Esophagus squamous epithelium (tissue), 5 donors: ENCODE data around the gene ASTN2. TPM values are rescaled to one million over a fixed set of nuclear protein-coding genes. Genes with fewer than 3 reads are reported as not detected.

Source experiments
- DNase-seq: peaks from one replicate; lab custom pipeline; 2025; lab: John Stamatoyannopoulos, UW
- H3K27ac ChIP-seq, 4 donors: fragments of 200-600 bp; sonication (generic); one replicate each; pipeline ENCODE4 v1.5.1; 2016 to 2019; ENCODE audit warnings: mild to moderate bottlenecking in 1 of 4
- H3K27me3 ChIP-seq, 4 donors: fragments of 200-600 bp; sonication (generic); 1 replicate in 3 of 4; 2 replicates in 1 of 4; pipeline versions ENCODE4 v1.5.1 to v1.6.0; 2017 to 2021; ENCODE audit warnings: antibody characterized with exemption in 1 of 4
- H3K36me3 ChIP-seq, 3 donors: fragments of 200-600 bp; sonication (generic); one replicate each; pipeline ENCODE4 v1.5.1; 2016 to 2019
- H3K4me1 ChIP-seq, 3 donors: fragments of 200-600 bp; sonication (generic); one replicate each; pipeline ENCODE4 v1.5.1; 2017 to 2019
- H3K4me3 ChIP-seq, 4 donors: fragments of 200-600 bp; sonication (generic); 1 replicate in 3 of 4; 2 replicates in 1 of 4; pipeline ENCODE4 v1.5.1; 2016 to 2019; ENCODE audit warnings: mild to moderate bottlenecking in 2 of 4, moderate library complexity in 1 of 4
- H3K9me3 ChIP-seq, 3 donors: fragments of 200-600 bp; sonication (generic); one replicate each; pipeline ENCODE4 v1.5.1; 2016 to 2019
- CTCF ChIP-seq, 6 experiments: fragments of 450-650 bp in 4 of 6; fragments of 200-600 bp in 2 of 6; sonication (generic) in 2 of 6; IDR thresholded peaks; one replicate each; pipeline ENCODE4 v1.5.1; 2016 to 2019; ENCODE audit warnings: antibody characterized with exemption in 6 of 6, mild to moderate bottlenecking in 4 of 6, moderate library complexity in 4 of 6
- POLR2A ChIP-seq, 4 donors: fragments of 450-650 bp; IDR thresholded peaks; one replicate each; pipeline ENCODE4 v1.6.1; 2017; ENCODE audit warnings: antibody characterized with exemption in 4 of 4, mild to moderate bottlenecking in 4 of 4, moderate library complexity in 3 of 4
- WGBS, 2 donors: methylation state at CpG; one replicate each; pipeline ENCODE4 v1.1.5; 2018; 5-methylcytosine and 5-hydroxymethylcytosine counted together
- intact Hi-C: fragments of 100-400 bp; cut with DNase I; formaldehyde crosslinking; loops from one replicate; pipeline ENCODE4 v1.15.0; 2022
- total RNA-seq, 4 donors: library from RNA; depleted of rRNA; stranded (reverse); fragments of >200 nt; gene quantifications; one replicate each; pipeline ENCODE4 v1.1.0, GENCODE V29; 2016
- donor health status: DM: yes; HTN: yes; CAD: no.

Gene ASTN2
- total RNA-seq, 4 donors from 2014 or later = 0.13 to 1.9 (median 0.27) TPM; not detected in 1

- Histone ChIP-seq H3K4me1 (peaks cover 11 to 20% (median 14%) of the 10 kb centered on the region in 3 donors), H3K4me3 (no peak overlapping the region), H3K27me3 (no peaks in the 10 kb centered on the region), H3K36me3 (no peaks in the 10 kb centered on the region), H3K27ac (no peak overlapping the region), H3K9me3 (no peaks in the 10 kb centered on the region)
- intact Hi-C loops = no loop called here
- TF ChIP-seq POLR2A (IDR thresholded peaks at IDR 0.05) (no peak), CTCF (IDR thresholded peaks at IDR 0.05) (no peak)
- no peak for DNase-seq
These were observed 731.3 kb downstream of the ASTN2 start for GRCh38 chr9:116683535-116683934.

GRCh38 chr9:116674210-116674980, 740.5 kb downstream of the ASTN2 start:
- TF ChIP-seq CTCF (IDR thresholded peaks at IDR 0.05) = no peak
- TF ChIP-seq POLR2A (IDR thresholded peaks at IDR 0.05) = no peak
- Histone ChIP-seq H3K4me3 (no peak overlapping the region), H3K36me3 (no peaks in the 10 kb centered on the region), H3K9me3 (peaks cover 0 to 9% (median 9%) of the 10 kb centered on the region in 3 donors), H3K27me3 (no peaks in the 10 kb centered on the region), H3K4me1 (no peaks in the 10 kb centered on the region), H3K27ac (no peak overlapping the region)
- intact Hi-C loops = no loop called here
- 70 to 80% methylated on average over 4 to 5 of the region's 5 CpGs for WGBS, 2 donors
- no peak for DNase-seq

GRCh38 chr9:116673375-116673774, 741.5 kb downstream of the ASTN2 start:
- WGBS, 2 donors = 36 to 86% methylated on average over 1 of the region's 1 CpG
- H3K4me1 ChIP-seq = no peaks in the 10 kb centered on the region
- DNase-seq = no peak
- H3K4me3 ChIP-seq = no peak overlapping the region
- H3K36me3 ChIP-seq = no peaks in the 10 kb centered on the region
- no peaks in the 10 kb centered on the region for H3K27me3 ChIP-seq
- peaks cover 0 to 9% (median 9%) of the 10 kb centered on the region in 3 donors for H3K9me3 ChIP-seq
- TF ChIP-seq CTCF (IDR thresholded peaks at IDR 0.05) = no peak
- no peak for TF ChIP-seq POLR2A (IDR thresholded peaks at IDR 0.05)
- no peak overlapping the region for H3K27ac ChIP-seq
- intact Hi-C loops = no loop called here

GRCh38 chr9:116671605-116672004, 743.3 kb downstream of the ASTN2 start:
- no peaks in the 10 kb centered on the region for H3K4me1 ChIP-seq
- 61% methylated on average over 2 of the region's 2 CpGs for WGBS, 2 donors
- no peak for TF ChIP-seq CTCF (IDR thresholded peaks at IDR 0.05)
- TF ChIP-seq POLR2A (IDR thresholded peaks at IDR 0.05) = no peak
- H3K27me3 ChIP-seq = no peaks in the 10 kb centered on the region
- DNase-seq = no peak
- H3K36me3 ChIP-seq = no peaks in the 10 kb centered on the region
- H3K27ac ChIP-seq = no peak overlapping the region
- peaks cover 0 to 9% (median 9%) of the 10 kb centered on the region in 3 donors for H3K9me3 ChIP-seq
- H3K4me3 ChIP-seq = no peak overlapping the region
- intact Hi-C loops = no loop called here

- WGBS, 2 donors = 61 to 94% methylated on average over 3 to 4 of the region's 4 CpGs
- no peaks in the 10 kb centered on the region for H3K27me3 ChIP-seq
- peaks cover 0 to 9% (median 9%) of the 10 kb centered on the region in 3 donors for H3K9me3 ChIP-seq
- no peak overlapping the region for H3K4me3 ChIP-seq
- intact Hi-C loops = loop anchor here (10.0 kb wide), 1 partner anchor 1074 kb away; no protein-coding TSS in a partner anchor
- H3K36me3 ChIP-seq = no peaks in the 10 kb centered on the region
- H3K4me1 ChIP-seq = no peaks in the 10 kb centered on the region
- no peak for DNase-seq
- H3K27ac ChIP-seq = no peak overlapping the region
- no peak for TF ChIP-seq CTCF (IDR thresholded peaks at IDR 0.05)
- TF ChIP-seq POLR2A (IDR thresholded peaks at IDR 0.05) = no peak
These were observed 745.7 kb downstream of the ASTN2 start for GRCh38 chr9:116668970-116669695.
